ENCODE data around the gene F2RL3. TPM values are rescaled to one million over a fixed set of nuclear protein-coding genes. Genes with fewer than 3 reads are reported as not detected.

F2RL3 gene
- total and polyA plus RNA-seq, 2 of the 8 experiments (the other 6 are each of a cell fraction or from before 2014, with no cell fraction given), result not detected

- TF ChIP-seq EZH2 (IDR thresholded peaks at IDR 0.05; ENCODE audit: low read depth, low read length, severe bottlenecking) (no peak), CEBPB (IDR thresholded peaks at IDR 0.05; ENCODE audit: low read depth, low read length) (no peak), NRF1 (IDR thresholded peaks at IDR 0.05; ENCODE audit: low read depth, low read length) (no peak), CTBP2 (IDR thresholded peaks at IDR 0.05; ENCODE audit: borderline replicate concordance, insufficient read depth, insufficient read length, low read length) (no peak), CBX5 (IDR thresholded peaks at IDR 0.05; ENCODE audit: low read depth, low read length) (no peak), RFX5 (IDR thresholded peaks at IDR 0.05; ENCODE audit: borderline replicate concordance, low read depth, low read length) (no peak)
Observed at GRCh38 chr19:16873594-16873993, 15.2 kb upstream of the F2RL3 start (continued).

All from H1 (cell line).